Epithelial cell of esophagus (primary cell): ENCODE measurements around the gene MUC5AC.

ENCODE experiments used
- DNase-seq: peaks from one replicate; pipeline ENCODE4 v3.0.0; 2010; ENCODE audit warnings: low read depth
- H3K4me3 ChIP-seq: 2 replicates; pipeline ENCODE4 v1.5.1; 2011; ENCODE audit warnings: mild to moderate bottlenecking, low read length, control low read depth
- CTCF ChIP-seq: IDR thresholded peaks from 2 replicates; pipeline ENCODE4 v1.5.1; 2011; ENCODE audit warnings: low read depth, mild to moderate bottlenecking, low read length, control low read depth, inconsistent platforms; ENCODE audit not compliant: insufficient read depth; ENCODE audit errors: missing control alignments

The MUC5AC gene

GRCh38 chr11:1197886-1198560 lies 40.3 kb downstream of the MUC5AC start:
- DNase-seq: no peak
- H3K4me3 ChIP-seq: no peak overlapping the region
- TF ChIP-seq CTCF: no peak

GRCh38 chr11:1198561-1199240 lies 40.9 kb downstream of the MUC5AC start:
- TF ChIP-seq CTCF: no peak
- DNase-seq: no peak
- no peak overlapping the region for H3K4me3 ChIP-seq

GRCh38 chr11:1199241-1199750 lies 41.5 kb downstream of the MUC5AC start:
- DNase-seq: no peak
- no peak for TF ChIP-seq CTCF

GRCh38 chr11:1199751-1200610 lies 42.2 kb downstream of the MUC5AC start:
- DNase-seq: no peak
- H3K4me3 ChIP-seq: no peak overlapping the region
- no peak for TF ChIP-seq CTCF

More at GRCh38 chr11:1199241-1199750, 41.5 kb downstream of the MUC5AC start:
- H3K4me3 ChIP-seq: no peak overlapping the region

- no peak for TF ChIP-seq CTCF
- no peak overlapping the region for H3K4me3 ChIP-seq
- no peak for DNase-seq
Measured at GRCh38 chr11:1200611-1201191, 42.9 kb downstream of the MUC5AC start.

- DNase-seq: no peak
- no peak for TF ChIP-seq CTCF
- no peak overlapping the region for H3K4me3 ChIP-seq
Measured at GRCh38 chr11:1201395-1202153, 43.8 kb downstream of the MUC5AC start.
